GM21619 (cell line): Measurements from ENCODE around the gene CAPZA2.
"Not testable (repeated sequence)": the region's sequence is repeated elsewhere in the genome, so short reads cannot be mapped to it uniquely, and the experiment has no call there.

Experiments
- ATAC-seq: cut with Tn5 transposase; IDR thresholded peaks from one replicate; pipeline ENCODE4 v1.9.1; 2021; ENCODE audit not compliant: unreplicated experiment

CAPZA2 gene

GRCh38 chr7:116953372-116953905 lies 91.1 kb downstream of the CAPZA2 start, which contains the start of gene ST7:
ST7 (plus strand) TSS chr7:116953501; CDS start chr7:116953541, 40 bp downstream.
- ATAC-seq = peak; percentile 32

GRCh38 chr7:116953906-116954838 lies 91.8 kb downstream of the CAPZA2 start:
- ATAC-seq = peak; percentile 14

GRCh38 chr7:116955340-116955739 lies 93.0 kb downstream of the CAPZA2 start:
- no peak for ATAC-seq

DNA sequence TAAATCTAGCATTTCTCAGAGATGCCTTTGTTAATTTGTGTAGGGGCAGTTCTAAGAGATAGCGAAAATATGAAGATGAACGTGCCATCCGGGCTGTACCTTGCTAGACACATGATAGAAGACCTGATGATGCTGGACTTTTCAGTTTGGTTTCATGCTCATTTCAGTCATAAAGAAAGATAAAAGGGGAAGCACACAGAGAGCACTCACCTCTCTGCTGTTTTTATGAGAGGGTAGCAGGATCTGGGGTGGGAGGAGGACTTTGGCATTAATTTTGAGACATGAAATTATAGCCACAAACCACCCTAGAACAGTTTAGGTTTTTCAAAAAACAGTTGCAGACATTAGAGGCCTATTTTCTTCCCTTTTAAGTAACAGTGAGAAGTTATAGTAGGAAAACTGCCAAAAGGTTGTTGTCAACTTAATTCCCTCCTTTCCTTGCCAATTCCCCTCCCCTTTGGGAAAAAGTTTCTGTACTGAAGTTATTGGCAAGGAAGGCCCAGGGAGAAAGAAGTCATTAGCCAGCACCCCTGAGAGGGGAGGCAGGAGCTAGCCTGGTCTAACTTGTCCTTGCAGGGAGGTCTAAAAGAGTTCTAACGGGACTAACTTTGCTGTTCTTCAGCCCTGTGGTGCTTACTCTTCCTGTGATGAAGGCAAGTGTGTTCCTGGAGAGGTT lies 93.6 kb downstream of the CAPZA2 start:
- ATAC-seq = peak; percentile 78

DNA sequence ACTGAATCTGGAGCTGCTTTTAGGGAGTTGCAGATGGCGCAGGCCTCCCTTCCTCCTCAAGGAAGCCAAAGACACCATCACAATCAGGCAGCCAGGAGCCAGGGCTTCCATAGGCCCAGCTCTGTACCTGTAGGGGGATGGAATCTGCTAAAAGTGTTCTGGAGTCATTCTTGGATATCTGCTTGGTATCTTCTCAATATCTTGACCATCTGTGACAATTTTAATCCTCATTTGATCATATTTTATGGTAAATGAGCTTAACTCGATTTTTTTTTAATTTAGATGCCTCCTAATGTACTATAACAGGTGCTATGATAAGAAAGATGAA lies 94.1 kb downstream of the CAPZA2 start:
- ATAC-seq = no peak

DNA sequence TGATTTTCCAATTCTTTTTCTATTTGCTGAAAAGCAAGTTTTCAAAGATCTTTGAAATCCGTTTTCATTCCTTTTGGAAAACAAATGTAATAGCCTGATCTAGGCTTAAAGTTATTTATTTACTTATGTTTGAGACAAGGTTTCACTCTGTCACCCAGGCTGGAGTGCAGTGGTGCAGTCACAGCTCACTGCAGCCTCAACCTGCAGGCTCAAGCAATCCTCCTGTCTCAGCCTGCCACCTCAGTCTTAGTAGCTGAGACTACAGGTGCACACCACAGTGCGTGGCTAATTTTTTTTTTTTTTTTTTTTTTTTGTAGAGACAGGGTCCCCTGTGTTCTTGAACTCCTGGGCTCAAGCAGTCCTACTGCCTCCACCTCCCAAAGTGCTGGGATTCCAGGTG lies 95.5 kb downstream of the CAPZA2 start:
- ATAC-seq = peak; percentile 35

- not testable (repeated sequence) for ATAC-seq
These were observed 99.7 kb downstream of the CAPZA2 start for GRCh38 chr7:116961966-116962673.

GRCh38 chr7:116963234-116963633 lies 100.8 kb downstream of the CAPZA2 start:
- no peak for ATAC-seq

GRCh38 chr7:116966601-116967000 lies 104.2 kb downstream of the CAPZA2 start:
- ATAC-seq = no peak

DNA sequence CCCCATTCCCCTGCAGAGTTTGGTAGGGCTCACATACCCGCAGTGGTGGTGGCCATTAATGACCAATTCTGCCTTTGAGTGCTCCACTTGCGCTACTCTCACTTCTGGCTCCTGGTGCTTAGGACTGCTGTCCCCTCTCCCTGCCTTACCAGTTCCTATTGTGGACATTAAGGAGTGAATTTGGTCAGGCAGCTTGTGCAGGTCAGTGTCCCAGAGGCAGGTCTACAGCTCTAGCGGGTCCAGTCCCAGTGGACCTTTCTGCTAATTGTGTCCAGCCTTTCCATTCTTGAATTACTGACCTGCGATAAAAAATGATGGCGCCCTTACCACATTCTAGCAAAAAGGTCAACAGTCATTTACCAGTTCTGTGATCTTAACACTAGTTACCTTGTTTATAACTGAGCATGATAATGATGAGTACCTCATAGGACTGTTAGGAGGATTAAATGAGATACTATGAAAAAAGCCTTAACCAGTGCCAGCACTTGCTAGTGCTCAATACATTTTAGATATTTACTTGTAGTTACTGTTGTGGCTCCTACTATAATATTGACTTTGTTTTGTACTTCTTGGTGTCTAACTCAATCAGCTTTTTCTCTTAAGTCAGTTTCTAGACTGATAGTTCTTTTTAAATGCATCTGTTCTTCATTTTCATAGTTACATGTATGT lies 105.0 kb downstream of the CAPZA2 start:
- ATAC-seq = no peak

GRCh38 chr7:116967983-116968382 lies 105.6 kb downstream of the CAPZA2 start:
- ATAC-seq = no peak

- ATAC-seq = no peak
These were observed 106.2 kb downstream of the CAPZA2 start for GRCh38 chr7:116968631-116969030.

GRCh38 chr7:116969371-116969902 lies 107.0 kb downstream of the CAPZA2 start:
- ATAC-seq = no peak

GRCh38 chr7:116970238-116970910 lies 108.0 kb downstream of the CAPZA2 start:
- peak; percentile 65 for ATAC-seq

- ATAC-seq = not testable (repeated sequence)
These were observed 108.8 kb downstream of the CAPZA2 start for GRCh38 chr7:116971153-116971552.
